NCI-H345 treated with DMSO at 0.1 percent for 48 hours (cell line): Measurements from ENCODE around the gene FAM135A.
"Not testable (repeated sequence)": the region's sequence is repeated elsewhere in the genome, so short reads cannot be mapped to it uniquely, and the experiment has no call there.

Source experiments
- DNase-seq: peaks from one replicate; lab custom pipeline; 2025; ENCODE audit not compliant: unreplicated experiment; lab: John Stamatoyannopoulos, UW

Gene FAM135A

DNA sequence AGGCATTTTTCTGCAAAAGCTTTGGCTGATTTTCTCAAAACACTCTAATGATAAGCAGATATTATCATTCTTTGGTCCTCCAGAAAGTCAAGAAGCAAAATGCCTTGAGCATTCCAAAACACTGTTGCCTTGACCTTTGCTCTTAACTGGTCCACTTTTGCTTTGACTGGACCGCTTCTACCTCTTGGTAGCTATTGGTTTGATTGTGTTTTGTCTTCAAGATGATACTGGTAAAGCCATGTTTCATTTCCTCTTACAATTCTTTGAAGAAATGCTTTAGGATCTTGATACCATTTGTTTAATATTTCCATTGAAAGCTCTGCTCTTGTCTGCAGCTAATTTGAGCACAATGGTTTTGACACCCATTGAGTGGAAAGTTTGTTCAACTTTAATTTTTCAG, 117.8 kb downstream of the FAM135A start:
- no peak for DNase-seq

DNA sequence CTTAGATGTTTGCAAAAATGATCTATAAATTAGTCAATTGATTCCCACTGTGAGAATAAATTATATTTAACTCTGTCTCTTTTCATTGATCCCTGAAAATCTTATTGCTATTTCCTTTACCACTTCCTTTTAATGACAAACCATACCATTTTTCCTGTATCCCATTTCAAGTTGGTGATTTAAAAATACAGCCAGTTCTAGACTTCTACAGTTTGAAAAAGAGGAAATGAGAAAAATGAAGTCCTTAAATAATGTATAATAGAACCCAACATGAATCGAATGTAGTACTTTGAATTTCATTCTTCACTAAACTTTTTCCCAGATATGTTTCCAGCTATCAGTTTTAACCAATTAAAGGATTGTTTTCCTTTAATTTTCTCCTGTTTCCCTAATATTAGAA, 124.0 kb downstream of the FAM135A start:
- DNase-seq, result no peak

DNA sequence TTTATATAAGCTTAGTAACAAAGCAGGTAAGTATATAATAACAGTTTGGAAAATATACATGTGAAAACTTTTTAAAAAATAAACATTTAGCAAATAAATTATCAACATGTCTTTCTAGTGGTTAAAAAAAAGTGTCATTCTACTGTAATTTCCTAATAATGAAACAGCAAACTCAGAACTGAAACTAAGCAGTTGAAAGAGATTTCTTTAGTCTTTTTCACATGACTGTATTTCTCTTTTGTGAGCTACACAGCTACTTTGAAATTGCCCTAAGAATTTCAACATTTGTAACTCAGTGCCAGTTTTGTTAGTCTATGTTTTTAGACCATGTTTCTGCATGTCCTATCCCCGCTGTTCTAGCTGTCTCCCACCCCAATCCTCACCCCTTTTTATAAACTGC, 125.1 kb downstream of the FAM135A start:
- DNase-seq, result no peak

DNA sequence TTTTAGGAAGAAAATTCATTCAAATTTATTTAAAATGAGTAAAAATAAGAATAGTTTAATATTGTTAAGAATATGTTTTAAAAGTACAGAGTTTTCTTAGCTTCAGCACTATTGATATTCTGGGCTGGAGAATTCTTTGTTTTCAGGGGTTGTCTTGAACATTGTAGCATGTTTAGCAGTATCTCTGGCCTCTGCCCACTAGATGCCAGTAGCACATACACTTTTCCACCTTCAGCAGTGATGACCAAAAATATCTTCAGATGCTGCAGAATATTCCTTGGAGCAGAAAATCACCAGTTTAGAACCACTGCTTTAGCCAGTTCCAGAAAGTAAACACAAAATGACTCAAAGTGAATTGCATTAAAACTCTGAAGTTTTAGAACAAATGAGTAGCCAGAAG, 134.0 kb downstream of the FAM135A start:
- DNase-seq, result no peak

DNA sequence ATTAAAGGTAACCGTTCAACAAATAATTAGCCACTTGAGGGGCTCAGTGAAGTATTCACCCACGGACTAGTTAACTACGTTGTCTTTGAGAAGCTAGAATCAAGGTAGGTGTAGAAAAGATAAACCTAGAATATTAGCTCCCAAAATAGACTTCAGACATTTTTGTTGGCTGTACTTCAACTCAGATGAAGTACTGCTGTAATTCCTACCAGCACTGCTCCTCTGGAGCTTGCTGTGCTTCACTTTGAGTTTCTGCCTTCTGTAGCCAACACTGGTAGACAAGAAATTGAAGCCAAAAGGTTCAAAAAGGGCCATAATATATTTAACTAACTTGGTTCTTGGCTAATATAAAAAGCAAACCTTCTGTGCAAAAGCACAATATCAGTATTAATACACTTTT, 134.6 kb downstream of the FAM135A start:
- DNase-seq, result no peak

DNA sequence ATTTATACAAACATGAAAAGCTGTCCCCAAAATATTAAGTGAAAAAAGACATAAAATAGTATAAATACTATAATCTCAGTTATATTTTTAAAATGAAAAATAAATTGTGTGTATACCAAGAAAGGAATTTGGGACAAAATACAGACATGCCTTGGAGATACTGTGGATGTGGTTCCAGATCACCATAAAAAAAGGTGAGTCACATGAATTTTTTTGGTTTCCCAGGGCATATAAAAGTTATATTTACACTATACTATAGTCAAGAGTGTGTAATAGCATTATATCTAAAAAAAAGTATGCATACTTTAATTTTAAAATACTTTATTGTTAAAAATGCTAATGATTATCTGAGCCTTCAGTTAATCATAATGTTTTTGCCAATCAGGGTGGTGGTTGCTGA, 136.0 kb downstream of the FAM135A start:
- DNase-seq, result no peak

DNA sequence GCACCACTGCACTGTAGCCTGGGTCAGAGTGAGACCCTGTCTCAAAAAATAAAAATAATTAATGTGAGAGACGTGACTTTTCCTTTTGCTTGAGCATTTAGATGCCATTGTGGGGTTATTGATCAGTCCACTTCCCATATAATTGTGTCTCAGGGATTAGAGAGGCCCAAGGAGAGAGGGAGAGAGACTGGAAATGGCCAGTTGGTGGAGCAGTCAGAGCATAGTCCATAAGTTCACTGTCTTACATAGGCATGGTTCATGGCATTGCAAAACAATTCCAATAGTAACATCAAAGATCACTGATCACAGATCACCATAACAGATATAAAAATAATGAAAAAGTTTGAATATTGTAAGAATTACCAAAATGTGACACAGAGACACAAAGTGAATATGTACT, 138.3 kb downstream of the FAM135A start:
- no peak for DNase-seq

DNA sequence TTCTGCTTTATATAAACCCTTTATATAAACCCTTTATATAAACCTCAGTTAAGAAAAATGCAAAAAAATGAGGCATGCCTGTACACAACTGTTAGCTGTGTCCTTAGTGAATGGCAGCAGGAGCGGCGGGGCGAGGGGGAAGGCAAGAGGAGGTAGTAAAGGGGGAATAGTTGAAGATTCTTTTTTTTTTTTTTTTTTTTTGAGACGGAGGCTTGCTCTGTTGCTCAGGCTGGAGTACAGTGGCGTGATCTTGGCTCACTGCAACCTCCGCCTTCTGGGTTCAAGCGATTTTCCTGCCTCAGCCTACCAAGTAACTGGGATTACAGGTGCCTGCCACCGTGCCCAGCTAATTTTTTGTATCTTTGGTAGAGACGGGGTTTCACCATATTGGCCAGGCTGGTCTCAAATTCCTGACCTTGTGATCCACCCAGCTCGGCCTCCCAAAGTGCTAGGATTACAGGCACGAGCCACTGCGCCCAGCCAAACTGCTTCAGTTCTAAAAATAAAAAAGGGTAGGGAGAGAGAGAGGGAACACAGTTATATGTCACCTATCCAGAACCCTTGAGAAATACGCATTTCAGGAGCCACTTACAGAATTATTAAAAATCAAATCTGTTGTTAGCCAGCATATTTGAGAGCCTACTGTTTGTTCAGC, 139.1 kb downstream of the FAM135A start:
- DNase-seq, result not testable (repeated sequence)

DNA sequence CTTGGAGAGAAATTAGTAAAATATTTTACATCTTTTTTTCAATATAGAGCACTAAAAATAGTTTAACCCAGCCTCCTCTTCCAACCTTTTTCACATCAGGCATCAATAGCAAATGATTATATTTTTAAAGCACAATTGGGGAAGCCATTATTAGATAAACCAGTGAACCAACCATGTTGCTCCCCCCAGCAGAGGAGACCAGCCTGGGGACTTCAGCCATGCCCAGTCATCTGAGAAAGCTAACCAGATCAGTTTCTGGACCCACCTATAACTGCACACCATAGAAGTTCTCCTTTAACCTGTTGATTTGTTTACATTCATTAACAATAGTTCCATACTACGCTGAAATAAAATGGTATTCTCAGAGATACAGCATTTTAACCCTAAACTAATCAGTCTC, 139.7 kb downstream of the FAM135A start:
- DNase-seq, result no peak

DNA sequence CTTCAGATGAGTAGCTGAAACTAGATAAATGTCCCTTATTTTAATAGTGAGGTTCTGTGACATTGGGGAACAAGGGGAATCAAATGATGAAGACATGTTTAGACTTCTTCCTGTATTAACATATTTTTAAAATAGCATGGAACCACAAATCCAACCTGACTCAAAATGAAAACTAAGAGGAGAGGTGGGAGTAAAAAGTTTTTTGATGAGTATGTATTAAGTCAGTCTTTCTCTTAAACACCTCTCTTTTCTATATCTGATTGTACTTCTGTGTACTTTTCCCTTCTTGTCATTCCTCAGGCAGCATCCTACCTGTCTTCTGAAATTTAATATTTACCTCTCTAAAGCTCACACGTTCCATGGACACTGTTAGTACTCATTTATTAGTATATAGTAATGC, 144.7 kb downstream of the FAM135A start:
- no peak for DNase-seq

DNA sequence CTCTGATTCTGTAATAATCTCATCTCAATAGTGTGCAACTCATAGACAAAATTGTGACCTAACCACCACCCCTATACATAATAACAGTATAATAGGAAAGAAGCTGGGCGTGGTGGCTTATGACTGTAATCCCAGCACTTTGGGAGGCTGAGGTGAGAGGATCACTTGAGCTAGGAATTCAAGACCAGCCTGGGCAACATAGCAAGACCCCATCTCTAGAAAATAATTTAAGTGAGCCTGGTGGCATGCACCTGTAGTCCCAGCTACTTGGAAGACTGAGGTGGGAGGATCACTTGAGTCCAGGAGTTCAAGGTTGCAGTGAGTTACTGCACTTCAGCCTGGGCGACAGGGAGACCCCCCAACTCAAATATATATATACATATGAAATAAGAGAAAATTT, 149.1 kb downstream of the FAM135A start:
- not testable (repeated sequence) for DNase-seq

DNA sequence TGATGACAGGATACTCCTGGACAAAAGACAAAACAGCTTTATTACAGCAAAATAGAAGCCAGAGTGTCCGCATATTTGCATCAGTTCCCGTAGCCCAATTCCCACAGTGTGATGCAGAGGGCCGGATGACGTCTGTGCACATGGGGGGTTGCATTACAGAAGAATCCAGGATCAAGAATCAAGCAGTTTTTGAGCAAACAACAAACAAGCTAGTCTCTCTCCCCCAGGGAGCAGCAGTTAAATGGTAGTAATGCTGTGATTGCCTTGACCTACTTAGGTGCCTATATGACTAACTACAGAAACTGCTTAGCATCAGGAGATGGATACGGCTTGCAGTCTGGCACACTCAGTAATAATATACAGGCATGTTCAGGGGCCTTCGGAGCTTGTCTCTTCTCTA, 150.2 kb downstream of the FAM135A start:
- no peak for DNase-seq

DNA sequence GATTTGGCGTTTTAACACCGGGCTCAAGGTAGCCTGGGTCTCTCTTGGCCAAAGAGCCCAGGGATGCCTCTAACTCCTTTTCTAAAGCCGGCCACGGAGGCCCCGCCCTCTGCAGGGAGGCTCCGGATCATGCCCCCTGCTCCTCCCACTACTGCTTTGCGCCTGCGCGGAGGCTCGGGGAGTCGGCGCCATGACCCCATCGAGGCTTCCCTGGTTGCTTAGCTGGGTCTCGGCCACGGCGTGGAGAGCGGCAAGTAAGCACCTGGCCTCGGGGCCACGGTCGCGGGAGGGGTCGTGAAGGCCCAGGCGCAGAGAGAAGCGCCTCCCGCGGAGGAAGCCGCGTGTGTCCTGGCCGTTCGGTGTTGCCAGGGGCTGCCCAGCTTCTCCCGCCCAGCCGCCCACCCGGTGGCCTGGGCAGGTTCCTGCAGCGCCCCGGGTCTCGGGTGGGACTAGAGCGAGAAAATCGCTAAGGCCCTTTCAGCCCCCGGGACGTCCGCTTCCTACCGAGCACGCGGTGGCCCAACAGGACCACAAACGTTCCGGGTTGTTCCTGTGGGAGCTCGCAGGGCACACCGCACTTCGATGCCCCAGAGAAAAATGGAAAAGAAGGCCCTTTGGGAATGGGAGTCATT, 153.6 kb downstream of the FAM135A start, which contains the start of gene SDHAF4:
Gene SDHAF4, plus strand, starts transcription at position 180 of the 632 bp plus-strand sequence. Its CDS starts 11 bp downstream, at position 191.
- peak; percentile 84 for DNase-seq

DNA sequence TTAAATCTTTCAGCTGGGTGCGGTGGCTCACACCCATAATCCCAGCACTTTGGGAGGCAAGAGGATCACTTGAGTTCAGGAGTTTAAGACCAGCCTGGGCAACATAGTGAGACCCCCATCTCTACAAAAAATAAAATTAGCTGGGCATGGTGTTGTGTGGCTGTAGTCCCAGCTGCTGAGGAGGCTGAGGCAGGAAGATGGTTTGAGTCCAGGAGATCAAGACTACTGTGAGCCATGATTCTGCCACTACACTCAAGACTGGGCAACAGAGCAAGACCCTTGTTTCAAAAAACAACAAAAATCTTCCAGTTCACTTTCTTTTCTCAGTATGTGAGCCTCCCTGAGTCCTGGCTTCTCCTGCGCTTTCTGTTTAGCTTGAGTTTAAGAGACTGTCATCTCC, 161.3 kb downstream of the FAM135A start:
- no peak for DNase-seq

DNA sequence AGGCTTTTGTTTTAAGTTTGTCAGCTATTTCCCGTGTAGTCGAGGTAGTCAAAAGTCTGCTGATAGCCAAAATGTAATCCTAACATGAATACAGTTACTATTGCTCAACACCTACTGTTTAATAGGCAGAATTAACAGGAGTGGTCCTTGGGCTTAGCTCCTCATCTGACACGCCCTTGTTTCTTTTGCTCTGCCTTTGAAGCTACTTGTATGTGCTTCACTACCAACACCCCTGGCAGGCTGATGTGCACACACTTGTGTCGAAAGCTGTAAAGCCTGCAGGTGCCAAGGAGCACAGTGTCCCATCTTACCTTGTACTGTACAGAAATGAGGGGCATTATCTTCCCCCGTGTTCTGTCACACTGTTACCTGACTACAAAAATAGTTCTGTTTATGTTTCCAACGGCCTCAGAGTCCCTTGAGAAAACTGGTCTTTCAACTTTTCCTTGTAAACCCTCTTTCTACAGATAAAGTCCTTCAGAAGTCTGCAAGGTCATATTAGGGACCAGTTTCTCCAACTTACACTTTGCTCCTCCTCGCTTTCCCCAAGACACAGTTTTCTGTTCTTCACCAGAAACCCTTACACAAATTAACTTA, 162.7 kb downstream of the FAM135A start:
- DNase-seq, result no peak

DNA sequence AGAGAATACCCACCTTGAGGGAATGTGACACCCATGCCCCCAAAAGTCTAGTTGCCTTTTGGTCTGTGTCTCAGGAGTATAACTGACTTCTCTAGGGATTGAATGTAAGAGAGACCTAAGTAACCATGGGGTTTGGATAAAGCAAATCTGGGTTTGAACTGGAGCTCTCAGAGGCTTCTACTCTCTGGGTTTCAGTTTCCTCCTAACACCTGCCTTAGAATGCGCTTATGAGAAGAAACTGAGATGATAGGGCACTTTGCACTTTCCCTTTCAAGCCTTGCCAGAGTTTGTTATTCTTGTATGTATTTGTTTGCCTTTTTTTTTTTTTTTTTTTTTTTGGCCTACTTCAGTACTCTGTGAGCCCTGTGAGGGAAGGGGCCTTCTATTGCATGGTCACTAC, 172.8 kb downstream of the FAM135A start:
- no peak for DNase-seq

DNA sequence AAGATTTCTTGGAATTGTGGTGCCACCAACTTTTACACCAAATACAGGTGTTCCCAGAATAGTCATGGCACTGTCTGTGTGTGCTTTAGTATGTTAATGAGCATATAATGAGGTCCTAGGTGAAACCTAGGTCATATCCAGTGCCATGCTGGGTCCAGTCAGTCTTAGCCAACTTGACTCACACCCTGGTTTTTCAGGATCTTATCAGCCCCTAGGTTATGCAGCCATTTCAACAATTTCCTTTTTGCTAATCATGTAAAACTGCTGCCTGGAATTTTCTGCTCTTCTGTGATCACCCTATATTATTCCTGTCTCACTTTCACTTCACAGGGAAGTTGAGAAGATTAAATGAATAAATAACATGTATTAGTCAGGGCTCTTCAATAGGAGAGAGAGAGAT, 177.1 kb downstream of the FAM135A start:
- no peak for DNase-seq

DNA sequence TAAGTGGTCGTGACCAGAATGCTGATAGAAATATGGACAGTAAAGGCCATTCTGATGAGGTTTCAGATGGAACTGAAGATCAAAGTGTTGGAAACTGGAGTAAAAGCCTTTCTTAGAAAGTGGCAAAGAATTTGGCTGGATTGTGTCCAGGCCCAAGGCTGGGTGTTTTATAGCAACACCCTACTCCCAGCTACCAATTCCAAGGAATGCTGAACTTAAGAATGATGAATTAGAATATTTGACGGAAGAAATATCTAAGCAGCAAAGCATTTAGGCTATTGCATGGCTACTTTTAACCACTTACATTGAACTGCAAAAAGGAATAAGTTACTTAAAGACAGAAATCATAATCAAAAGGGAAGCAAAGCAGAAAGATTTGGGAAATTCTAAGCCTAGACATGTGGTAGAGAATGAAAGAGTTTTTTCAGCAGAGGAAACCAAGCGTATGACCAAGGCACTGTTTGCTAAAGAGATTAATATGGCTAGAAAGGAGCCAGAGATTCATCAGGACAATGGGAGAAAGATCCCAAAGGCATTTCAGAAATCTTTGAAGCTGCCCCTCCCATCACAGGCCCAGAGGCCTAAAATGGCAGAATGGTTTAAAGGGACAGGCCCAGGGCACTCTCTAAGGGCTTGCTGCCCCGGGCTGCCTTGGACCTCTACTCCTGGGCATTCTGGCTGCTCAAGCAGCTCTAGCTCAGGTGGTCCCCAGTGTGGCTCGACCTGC, 179.2 kb downstream of the FAM135A start:
- DNase-seq, result no peak

DNA sequence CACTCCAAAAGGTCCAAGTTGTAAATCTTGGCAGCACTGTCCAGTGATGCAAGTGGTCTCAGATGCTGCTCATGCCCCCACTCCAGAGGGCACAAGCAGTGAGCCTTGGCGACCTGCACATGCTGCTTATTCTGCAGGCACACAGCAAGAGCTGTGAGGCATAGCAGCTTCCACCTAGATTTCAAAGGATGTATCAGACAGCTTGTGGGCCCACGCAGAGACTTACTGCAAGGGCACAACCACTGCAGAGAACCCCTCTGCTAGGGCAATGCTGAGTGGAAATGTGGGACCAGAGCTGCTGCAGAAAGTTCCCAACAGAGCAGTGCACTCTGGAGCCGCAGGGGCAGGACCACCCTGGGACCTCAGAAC, 179.8 kb downstream of the FAM135A start:
- DNase-seq, result no peak

DNA sequence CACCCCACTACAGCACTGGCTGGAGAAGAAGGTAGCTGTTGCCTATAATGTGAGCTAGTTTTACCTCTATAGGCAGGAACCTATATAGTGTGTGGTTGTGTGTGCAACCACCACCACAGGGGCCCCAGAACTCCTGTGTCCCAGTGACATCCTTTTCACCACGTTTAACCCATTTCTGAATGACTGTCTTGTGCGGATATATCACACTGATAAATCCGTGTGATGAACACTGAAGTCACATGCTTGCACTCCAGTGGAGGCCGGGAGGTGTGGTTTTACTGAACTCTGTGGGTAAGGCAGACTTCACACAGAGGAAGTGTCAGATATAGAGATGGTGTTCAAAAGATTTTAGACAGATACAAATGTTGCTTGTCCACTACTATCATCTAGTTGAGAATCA, 185.9 kb downstream of the FAM135A start:
- no peak for DNase-seq

DNA sequence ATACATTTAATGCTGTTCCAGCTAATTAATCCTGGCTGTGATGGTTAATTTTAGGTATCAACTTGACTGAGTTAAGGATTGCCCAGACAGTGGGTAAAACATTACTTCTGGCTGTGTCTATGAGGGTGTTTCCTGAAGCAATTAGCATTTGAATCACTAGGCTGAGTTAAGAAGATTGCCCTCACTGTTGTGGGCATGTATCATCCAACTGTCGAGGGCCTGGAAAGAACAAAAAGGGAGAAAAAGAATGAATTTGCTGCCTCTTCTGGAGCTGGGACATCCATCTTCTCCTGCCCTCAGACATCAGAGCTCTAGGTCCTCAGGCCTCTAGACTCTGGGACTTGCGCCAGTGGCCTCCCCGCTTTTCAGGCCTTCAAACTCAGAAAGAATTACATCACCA, 187.7 kb downstream of the FAM135A start:
- DNase-seq, result no peak

DNA sequence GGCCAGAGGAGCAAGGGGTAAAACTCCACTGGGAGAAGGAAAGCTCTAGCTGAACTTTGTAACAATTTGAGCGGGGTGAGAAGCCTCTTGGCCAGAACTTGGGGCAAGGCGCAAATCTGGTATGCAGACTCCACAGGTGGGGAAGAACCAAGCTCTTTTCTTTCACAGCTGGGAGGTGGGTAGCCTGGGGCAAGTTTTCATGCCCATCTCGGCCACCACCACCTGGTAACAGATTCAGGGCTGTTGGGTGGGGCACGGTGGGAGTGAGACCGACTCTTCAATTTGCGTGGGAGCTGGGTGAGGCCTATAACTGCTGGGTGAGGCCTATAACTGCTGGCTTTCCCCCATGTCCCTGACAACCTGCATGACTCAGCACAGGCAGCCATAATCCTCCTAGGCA, 190.9 kb downstream of the FAM135A start:
- no peak for DNase-seq
